Testis (tissue), 3 donors: ENCODE results near the gene MIS18BP1. TPM values are rescaled to one million over a fixed set of nuclear protein-coding genes. Genes with fewer than 3 reads are reported as not detected.

Experiments
- DNase-seq: peaks from one replicate; pipeline ENCODE4 v3.0.0-alpha.2; 2019
- H3K27ac ChIP-seq, 2 donors: fragments of 200-600 bp; sonication (generic); one replicate each; pipeline ENCODE4 v1.5.1; 2019
- H3K27me3 ChIP-seq: fragments of 200-600 bp; sonication (generic); one replicate; pipeline ENCODE4 v1.5.1; 2019
- H3K36me3 ChIP-seq: fragments of 200-600 bp; sonication (generic); one replicate; pipeline ENCODE4 v1.5.1; 2017; ENCODE audit warnings: low read depth; ENCODE audit errors: missing control alignments
- H3K4me1 ChIP-seq: fragments of 200-600 bp; sonication (generic); one replicate; pipeline ENCODE4 v1.5.1; 2019
- H3K4me3 ChIP-seq, 2 donors: fragments of 200-600 bp; sonication (generic); one replicate each; pipeline ENCODE4 v1.5.1; 2017 to 2019
- H3K9me3 ChIP-seq: fragments of 200-600 bp; sonication (generic); one replicate; pipeline ENCODE4 v1.5.1; 2017
- POLR2A ChIP-seq: fragments of 450-650 bp; IDR thresholded peaks from one replicate; pipeline ENCODE4 v1.6.1; 2017; ENCODE audit warnings: antibody characterized with exemption, mild to moderate bottlenecking, moderate library complexity
- WGBS, 2 donors: methylation state at CpG; one replicate each; pipeline ENCODE4 v1.1.5; 2018; 5-methylcytosine and 5-hydroxymethylcytosine counted together
- intact Hi-C: fragments of 100-400 bp; cut with DNase I; formaldehyde crosslinking; loops from one replicate; pipeline ENCODE4 v1.15.1; 2023; ENCODE audit warnings: low total_unique reads
- polyA plus RNA-seq: library from polyadenylated mRNA; stranded (reverse); fragments of 350-450 nt; fragmentation: Illumina TruSeq; extraction: RNeasy Lipid Tissue Mini Kit (QIAGEN cat#74804); gene quantifications from one replicate; pipeline ENCODE4 v1.2.3, GENCODE V29; 2014; ENCODE audit warnings: low read depth, low replicate concordance; ENCODE audit not compliant: insufficient read depth
- total RNA-seq, 2 donors: library from RNA; depleted of rRNA; stranded (reverse); fragments of >200 nt; gene quantifications; one replicate each; pipeline ENCODE4 v1.2.3, GENCODE V29; 2016
- TF ChIP-seq, protein P1 (sequence below), 3 experiments: fragments of 450-650 bp in 2 of 3; fragments of 200-600 bp in 1 of 3; sonication (generic) in 1 of 3; IDR thresholded peaks; one replicate each; pipeline ENCODE4 v1.5.1; 2016 to 2019; ENCODE audit warnings: antibody characterized with exemption in 3 of 3, mild to moderate bottlenecking in 2 of 3, moderate library complexity in 1 of 3

MIS18BP1 gene
- total and polyA plus RNA-seq, 3 donors from 2014 or later = 7.3 to 71.5 (median 60.8) TPM

DNA sequence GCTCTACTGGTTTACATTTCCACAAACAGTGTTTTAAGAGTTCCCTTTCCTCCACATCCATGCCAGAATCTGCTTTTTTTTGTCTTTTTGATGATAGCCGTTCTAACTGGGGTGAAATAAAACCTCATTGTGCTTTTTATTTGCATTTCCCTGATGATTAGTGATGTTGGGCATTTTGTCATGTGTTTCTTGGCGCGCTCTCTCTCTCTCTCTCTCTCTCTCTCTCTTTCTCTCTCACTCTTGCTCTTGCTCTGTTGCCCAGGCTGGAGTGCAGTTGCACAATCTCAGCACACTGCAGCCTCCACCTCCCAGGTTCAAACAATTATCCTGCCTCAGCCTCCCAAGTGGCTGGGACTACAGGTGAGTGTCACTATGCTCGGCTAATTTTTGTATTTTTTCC, 9.6 kb upstream of the MIS18BP1 start:
- Histone ChIP-seq H3K4me1 (no peaks in the 10 kb centered on the region), H3K27me3 (no peaks in the 10 kb centered on the region), H3K27ac (no peak overlapping the region), H3K9me3 (no peaks in the 10 kb centered on the region), H3K4me3 (no peak overlapping the region), H3K36me3 (no peaks in the 10 kb centered on the region)
- WGBS, 2 donors = 79 to 89% methylated on average over 4 of the region's 4 CpGs
- DNase-seq = no peak
- no peak for TF ChIP-seq POLR2A
- intact Hi-C loops = no loop called here

DNA sequence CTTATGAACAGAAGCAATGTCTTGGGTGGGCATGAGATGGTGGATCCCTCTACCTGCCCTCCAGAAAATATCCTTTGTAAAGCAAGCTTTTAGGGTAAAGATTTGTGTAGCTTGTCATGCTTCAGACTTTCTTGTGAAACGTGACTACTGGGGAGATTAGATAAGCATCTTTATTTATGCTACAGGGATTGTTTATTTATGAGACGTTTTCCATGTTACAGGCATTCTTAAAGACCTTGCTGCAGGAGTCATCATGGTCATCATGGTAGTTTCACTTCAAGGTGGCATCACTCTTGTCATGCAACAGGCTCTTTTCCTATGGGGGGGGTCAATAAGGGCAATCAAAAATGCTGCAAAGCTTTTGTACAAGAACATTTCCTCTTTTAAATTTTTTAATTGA, 8.2 kb upstream of the MIS18BP1 start:
- Histone ChIP-seq H3K4me1 (no peaks in the 10 kb centered on the region), H3K27me3 (no peaks in the 10 kb centered on the region), H3K36me3 (no peaks in the 10 kb centered on the region), H3K4me3 (no peak overlapping the region), H3K27ac (no peak overlapping the region), H3K9me3 (no peaks in the 10 kb centered on the region)
- intact Hi-C loops = no loop called here
- DNase-seq = no peak
- WGBS, 2 donors = 52 to 61% methylated on average over 2 of the region's 2 CpGs
- TF ChIP-seq, protein P1, sequence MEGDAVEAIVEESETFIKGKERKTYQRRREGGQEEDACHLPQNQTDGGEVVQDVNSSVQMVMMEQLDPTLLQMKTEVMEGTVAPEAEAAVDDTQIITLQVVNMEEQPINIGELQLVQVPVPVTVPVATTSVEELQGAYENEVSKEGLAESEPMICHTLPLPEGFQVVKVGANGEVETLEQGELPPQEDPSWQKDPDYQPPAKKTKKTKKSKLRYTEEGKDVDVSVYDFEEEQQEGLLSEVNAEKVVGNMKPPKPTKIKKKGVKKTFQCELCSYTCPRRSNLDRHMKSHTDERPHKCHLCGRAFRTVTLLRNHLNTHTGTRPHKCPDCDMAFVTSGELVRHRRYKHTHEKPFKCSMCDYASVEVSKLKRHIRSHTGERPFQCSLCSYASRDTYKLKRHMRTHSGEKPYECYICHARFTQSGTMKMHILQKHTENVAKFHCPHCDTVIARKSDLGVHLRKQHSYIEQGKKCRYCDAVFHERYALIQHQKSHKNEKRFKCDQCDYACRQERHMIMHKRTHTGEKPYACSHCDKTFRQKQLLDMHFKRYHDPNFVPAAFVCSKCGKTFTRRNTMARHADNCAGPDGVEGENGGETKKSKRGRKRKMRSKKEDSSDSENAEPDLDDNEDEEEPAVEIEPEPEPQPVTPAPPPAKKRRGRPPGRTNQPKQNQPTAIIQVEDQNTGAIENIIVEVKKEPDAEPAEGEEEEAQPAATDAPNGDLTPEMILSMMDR (IDR thresholded peaks at IDR 0.05) = no peak
- no peak for TF ChIP-seq POLR2A

DNA sequence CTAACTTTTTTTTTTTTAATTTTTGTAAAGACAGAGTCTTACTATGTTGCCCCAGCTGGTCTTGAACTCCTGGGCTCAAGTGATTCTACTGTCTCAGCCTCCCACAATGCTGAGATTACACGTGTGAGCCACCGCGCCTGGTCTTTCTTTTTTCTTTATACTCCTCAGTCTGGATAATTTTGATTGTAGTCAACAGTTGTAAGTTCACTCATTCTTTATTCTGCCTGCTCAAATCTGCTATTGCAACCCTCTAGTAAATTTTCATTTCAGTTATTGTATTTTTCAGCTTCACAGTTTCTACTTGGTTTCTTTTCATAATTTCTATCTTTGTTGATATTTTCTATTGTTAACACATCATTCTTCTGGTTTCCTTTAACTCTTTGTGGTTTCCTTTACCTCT, 5.8 kb upstream of the MIS18BP1 start:
- Histone ChIP-seq H3K9me3 (no peaks in the 10 kb centered on the region), H3K36me3 (no peaks in the 10 kb centered on the region), H3K27ac (no peak overlapping the region), H3K4me1 (no peaks in the 10 kb centered on the region), H3K27me3 (no peaks in the 10 kb centered on the region), H3K4me3 (no peak overlapping the region)
- TF ChIP-seq, protein P1 (IDR thresholded peaks at IDR 0.05) = no peak
- no peak for TF ChIP-seq POLR2A
- no peak for DNase-seq
- intact Hi-C loops = loop anchor here (10.0 kb wide), 1 partner anchor 124 kb away; the partner anchor contains the start of genes FANCM and FKBP3
- 97 to 98% methylated on average over 3 of the region's 3 CpGs for WGBS, 2 donors

DNA sequence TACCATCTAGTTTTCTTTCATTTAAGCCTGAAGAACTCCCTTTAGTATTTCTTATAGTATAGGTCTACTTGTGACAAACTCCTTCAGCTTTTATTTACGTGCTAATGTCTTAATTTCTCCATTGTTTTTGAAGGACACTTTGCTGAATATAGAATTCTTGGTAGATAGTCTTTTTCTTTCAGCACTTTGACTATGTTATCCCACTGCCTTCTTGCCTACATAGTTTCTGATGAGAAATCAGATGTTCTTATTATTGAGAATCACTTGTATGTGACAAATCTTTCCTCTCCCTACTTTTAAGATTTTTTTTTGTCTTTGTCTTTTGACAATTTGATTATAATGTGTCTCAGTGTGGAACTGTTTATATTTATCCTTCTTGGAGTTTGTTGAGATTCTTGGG, 5.1 kb upstream of the MIS18BP1 start:
- intact Hi-C loops = loop anchor here (10.0 kb wide), 1 partner anchor 123 kb away; the partner anchor contains the start of genes FANCM and FKBP3
- no peak for TF ChIP-seq POLR2A
- TF ChIP-seq, protein P1 (IDR thresholded peaks at IDR 0.05) = no peak
- no peaks in the 10 kb centered on the region for H3K4me1 ChIP-seq
- DNase-seq = no peak
- no peaks in the 10 kb centered on the region for H3K9me3 ChIP-seq
- H3K27ac ChIP-seq = no peak overlapping the region
- H3K36me3 ChIP-seq = no peaks in the 10 kb centered on the region
- WGBS, 2 donors = 91 to 97% methylated on average over 1 of the region's 1 CpG
- no peaks in the 10 kb centered on the region for H3K27me3 ChIP-seq
- H3K4me3 ChIP-seq = no peak overlapping the region

DNA sequence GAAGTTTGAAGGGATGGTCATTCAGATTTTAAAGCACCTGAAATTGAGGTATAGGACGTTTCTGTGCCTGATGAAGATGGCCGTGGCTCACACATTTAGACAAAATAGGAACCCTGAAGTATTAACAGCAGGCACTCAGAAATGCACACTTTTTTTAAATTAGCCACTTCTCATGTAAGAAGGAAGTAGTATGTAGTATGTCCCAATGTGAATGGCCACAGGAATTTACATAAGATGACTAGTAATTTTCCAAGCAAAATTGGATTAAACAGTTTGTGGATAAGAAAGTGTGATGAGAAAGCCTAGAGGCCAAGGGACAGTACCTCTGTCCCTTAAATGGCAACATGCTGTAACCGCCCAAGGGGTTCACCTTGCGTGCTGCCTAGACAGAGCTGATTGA, 1.8 kb upstream of the MIS18BP1 start:
- peak overlapping the region in 1 of 2 donors; percentile 95 for H3K27ac ChIP-seq
- WGBS, 2 donors = 67 to 72% methylated on average over 4 of the region's 4 CpGs

More for the DNA sequence above, 1.8 kb upstream of the MIS18BP1 start:
- Histone ChIP-seq H3K4me3 (peak overlapping the region in 1 of 2 donors; percentile 75), H3K36me3 (no peaks in the 10 kb centered on the region), H3K9me3 (no peaks in the 10 kb centered on the region), H3K27me3 (no peaks in the 10 kb centered on the region), H3K4me1 (peaks cover 7% of the 10 kb centered on the region)
- TF ChIP-seq, protein P1 (IDR thresholded peaks at IDR 0.05) = no peak
- no peak for TF ChIP-seq POLR2A
- no peak for DNase-seq
- intact Hi-C loops = loop anchor here (5.0 to 10.0 kb wide), 2 partner anchors 120 to 357 kb away; partner anchors contain the start of genes FANCM and FKBP3
